HepG2 (cell line): ENCODE measurements around the gene OGT. TPM values are rescaled to one million over a fixed set of nuclear protein-coding genes. Genes with fewer than 3 reads are reported as not detected.

ENCODE experiments used
- ATAC-seq: fragments of 200-7000 bp; cut with Tn5 transposase; 3 replicates; pipeline ENCODE4 v1.9.1; 2020; ENCODE audit warnings: mild to moderate bottlenecking, moderate library complexity
- BruUV-seq: library from RNA; stranded (reverse); fragments of 400-500 nt; replicated peaks from 2 replicates; lab custom pipeline; 2021; lab: Mats Ljungman, UMichigan
- CTCF ChIA-PET: fragments of 300-600 bp; formaldehyde crosslinking; extraction: SDS; loops from one replicate; lab custom pipeline; 2021; ENCODE audit warnings: low total read pairs, inconsistent platforms, low intra/inter-chr PET ratio; lab: Yijun Ruan, JAX
- POLR2A ChIA-PET: fragments of 350-600 bp; sonication (Branson Sonifier 250); formaldehyde crosslinking; loops from one replicate; lab custom pipeline; 2020; ENCODE audit warnings: antibody characterized with exemption, inconsistent platforms; lab: Yijun Ruan, JAX
- DNase-seq: peaks from one replicate; pipeline ENCODE4 v3.0.0-alpha.2; 2015; ENCODE audit warnings: low spot score
- FAIRE-seq: peaks from 3 replicates; lab custom pipeline; 2011; peaks lifted over from hg19 to GRCh38; lab: Jason Lieb, UNC
- H2AFZ ChIP-seq: one replicate; pipeline ENCODE4 v1.6.1; 2011; ENCODE audit warnings: low read length, inconsistent platforms
- H3K27ac ChIP-seq: fragments of 300-600 bp; 3 replicates; pipeline ENCODE4 v1.8.0; 2011; ENCODE audit warnings: mixed run types, mild to moderate bottlenecking, mixed read lengths, low read length, inconsistent platforms; ENCODE audit not compliant: insufficient read depth; ENCODE audit errors: extremely low read length
- H3K27me3 ChIP-seq, 2 experiments: fragments of 200-600 bp in 1 of 2; 2 replicates in 1 of 2; 3 replicates in 1 of 2; pipeline versions ENCODE4 v1.6.0 to v1.8.0; 2011; ENCODE audit warnings: low read length in 2 of 2, mild to moderate bottlenecking in 2 of 2, moderate library complexity in 2 of 2, inconsistent platforms in 1 of 2; ENCODE audit not compliant: insufficient read depth in 2 of 2, control insufficient read depth in 1 of 2
- H3K36me3 ChIP-seq, 2 experiments: fragments of 200-600 bp in 1 of 2; replicated peaks in 1 of 2; 2 replicates in 1 of 2; 3 replicates in 1 of 2; pipeline versions ENCODE4 v1.5.1 to v1.8.0; 2011; ENCODE audit warnings: low read length in 2 of 2, inconsistent platforms in 1 of 2; ENCODE audit not compliant: insufficient read depth in 2 of 2, control insufficient read depth in 1 of 2
- H3K4me1 ChIP-seq: 2 replicates; pipeline ENCODE4 v1.5.1; 2012; ENCODE audit warnings: low read length, inconsistent platforms; ENCODE audit not compliant: insufficient read depth
- H3K4me2 ChIP-seq: 2 replicates; pipeline ENCODE4 v1.6.0; 2011; ENCODE audit warnings: low read depth, low read length, inconsistent platforms
- H3K4me3 ChIP-seq, 3 experiments: fragments of 200-600 bp in 1 of 3; sonication (generic), shearing (Covaris generic) in 1 of 3; replicated peaks in 1 of 3; 2 replicates each; pipeline ENCODE4 v1.5.1; 2011 to 2016; ENCODE audit warnings: low read length in 3 of 3, inconsistent platforms in 2 of 3, low read depth in 2 of 3, mild to moderate bottlenecking in 2 of 3, control low read depth in 1 of 3, mixed read lengths in 1 of 3; ENCODE audit not compliant: insufficient read depth in 1 of 3
- H3K79me2 ChIP-seq: one replicate; pipeline ENCODE4 v1.6.1; 2011; ENCODE audit warnings: low read length, inconsistent platforms; ENCODE audit not compliant: insufficient read depth
- H3K9ac ChIP-seq: 2 replicates; pipeline ENCODE4 v1.6.0; 2011; ENCODE audit warnings: mild to moderate bottlenecking, low read depth, low read length, inconsistent platforms; ENCODE audit not compliant: insufficient read depth
- H3K9me3 ChIP-seq: 2 replicates; pipeline ENCODE4 v1.5.1; 2012; ENCODE audit warnings: mild to moderate bottlenecking, low read length
- H4K20me1 ChIP-seq: 2 replicates; pipeline ENCODE4 v1.6.0; 2011; ENCODE audit warnings: inconsistent platforms, mild to moderate bottlenecking, low read length, moderate library complexity; ENCODE audit not compliant: insufficient read depth
- ELK4 ChIP-seq: sonication (generic); formaldehyde crosslinking; IDR thresholded peaks from 2 replicates; pipeline ENCODE4 v1.9.0; 2021; ENCODE audit warnings: missing genetic modification reagents, borderline replicate concordance
- IKZF1 ChIP-seq: fragments of 450-650 bp; IDR thresholded peaks from 2 replicates; pipeline ENCODE4 v1.7.1; 2016
- KDM5A ChIP-seq: fragments of 200-600 bp; sonication (generic); IDR thresholded peaks from 2 replicates; pipeline ENCODE4 v1.7.0; 2018; ENCODE audit warnings: antibody characterized with exemption, mild to moderate bottlenecking, low read length, borderline replicate concordance
- MXD3 ChIP-seq: IDR thresholded peaks from 2 replicates; pipeline ENCODE4 v1.6.1; 2016; ENCODE audit warnings: mild to moderate bottlenecking, missing biosample characterization, missing genetic modification reagents
- NFE2L2 ChIP-seq: fragments of 150-350 bp; IDR thresholded peaks from 2 replicates; pipeline ENCODE4 v1.6.1; 2014; ENCODE audit warnings: low read length
- POLR2AphosphoS5 ChIP-seq: IDR thresholded peaks from 2 replicates; pipeline ENCODE4 v1.6.1; 2012; ENCODE audit warnings: low read depth, low read length
- RAD51 ChIP-seq: fragments of 450-650 bp; IDR thresholded peaks from 2 replicates; pipeline ENCODE4 v1.6.1; 2016; ENCODE audit warnings: borderline replicate concordance
- TCF12 ChIP-seq, 2 experiments: fragments of 450-650 bp in 1 of 2; sonication (generic) in 1 of 2; formaldehyde crosslinking in 1 of 2; IDR thresholded peaks; 2 replicates each; pipeline versions ENCODE4 v1.6.1 to v1.8.0; 2017 to 2022; ENCODE audit warnings: antibody characterized with exemption in 1 of 2, mild to moderate bottlenecking in 1 of 2, missing genetic modification reagents in 1 of 2, moderate library complexity in 1 of 2
- ZBTB14 ChIP-seq: sonication (generic); formaldehyde crosslinking; IDR thresholded peaks from 2 replicates; pipeline ENCODE4 v1.4.0; 2020; ENCODE audit warnings: missing genetic modification reagents
- ZNF543 ChIP-seq: sonication (generic); formaldehyde crosslinking; IDR thresholded peaks from 2 replicates; pipeline ENCODE4 v1.4.0; 2020; ENCODE audit warnings: mild to moderate bottlenecking, missing genetic modification reagents
- ZNF552 ChIP-seq: sonication (generic); formaldehyde crosslinking; IDR thresholded peaks from 2 replicates; pipeline ENCODE4 v1.9.0; 2022; ENCODE audit warnings: missing genetic modification reagents, mild to moderate bottlenecking, borderline replicate concordance
- ZNF883 ChIP-seq: sonication (generic); formaldehyde crosslinking; IDR thresholded peaks from 2 replicates; pipeline ENCODE4 v1.5.1; 2020; ENCODE audit warnings: mild to moderate bottlenecking, missing genetic modification reagents; ENCODE audit errors: not compliant biosample characterization
- ZSCAN20 ChIP-seq: sonication (generic); formaldehyde crosslinking; IDR thresholded peaks from 2 replicates; pipeline ENCODE4 v1.4.0; 2020; ENCODE audit warnings: missing genetic modification reagents, mild to moderate bottlenecking, borderline replicate concordance
- WGBS: methylation state at CpG from one replicate; pipeline ENCODE4 v1.1.6; 2017; ENCODE audit warnings: low lambda C conversion rate; 5-methylcytosine and 5-hydroxymethylcytosine counted together
- in situ Hi-C: cut with HindIII; loops from 2 replicates; pipeline ENCODE4 v1.10.0; 2017; ENCODE audit warnings: low pct_unique_long_range_greater_than_20kb; ENCODE audit not compliant: extremely low pct_ligation_motif_present
- intact Hi-C: fragments of 100-400 bp; cut with micrococcal nuclease; formaldehyde crosslinking; loops from one replicate; pipeline ENCODE4 v1.10.0; 2022; ENCODE audit not compliant: unreplicated experiment
- polyA plus RNA-seq, 8 experiments: library from polyadenylated mRNA; depleted of rRNA in 3 of 8; stranded (reverse) in 7 of 8; unstranded in 1 of 8; fragments of >200 nt; fragmentation: Illumina TruSeq in 4 of 8; extraction: Trizol in 4 of 8; gene quantifications; 2 replicates each; pipeline versions ENCODE4 v1.2.1 to v1.2.3, GENCODE V29; 2011 to 2016; ENCODE audit warnings: low read depth in 4 of 8, missing spikeins in 1 of 8, mixed read lengths in 1 of 8; ENCODE audit not compliant: insufficient read depth in 1 of 8
- total RNA-seq, 5 experiments: library from RNA; depleted of rRNA; stranded (reverse); fragments of >200 nt; fragmentation: Illumina TruSeq; extraction: Trizol; gene quantifications; 2 replicates each; pipeline ENCODE4 v1.2.3, GENCODE V29; 2016; ENCODE audit warnings: low read depth in 1 of 5
- TF ChIP-seq, protein P1 (sequence below): sonication (generic); formaldehyde crosslinking; IDR thresholded peaks from 2 replicates; pipeline ENCODE4 v1.5.0; 2020; ENCODE audit warnings: mild to moderate bottlenecking, missing genetic modification reagents
- TF ChIP-seq, protein P2 (sequence below): sonication (generic); formaldehyde crosslinking; IDR thresholded peaks from 2 replicates; pipeline ENCODE4 v1.9.0; 2022; ENCODE audit warnings: low read depth, missing genetic modification reagents

The OGT gene
- total and polyA plus RNA-seq, 2 of the 13 experiments (the other 11 are each of a cell fraction or from before 2014, with no cell fraction given) = 71.7 to 463 TPM

DNA sequence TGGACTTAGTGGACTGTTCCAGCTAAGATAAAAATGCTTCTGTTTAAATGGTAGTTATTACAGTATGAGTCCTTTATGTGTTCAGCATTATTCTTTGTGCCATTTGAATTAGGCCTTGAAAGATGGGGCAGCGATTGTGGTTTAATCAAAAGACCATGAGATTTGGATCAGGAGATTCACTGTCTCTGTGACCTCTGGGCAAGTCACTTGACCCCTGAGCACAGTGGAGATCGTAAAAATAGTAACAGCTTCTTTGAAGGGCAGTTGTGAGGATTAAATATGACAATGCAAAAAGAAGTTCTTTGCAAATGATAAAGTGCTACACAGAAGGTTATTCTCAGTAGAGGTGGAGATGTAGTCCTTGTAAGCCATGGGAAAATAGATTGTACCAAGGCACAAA lies 74.6 kb downstream of the OGT start:
- Histone ChIP-seq H4K20me1 (no peaks in the 10 kb centered on the region), H3K79me2 (no peaks in the 10 kb centered on the region), H3K9me3 (no peaks in the 10 kb centered on the region), H2AFZ (no peak overlapping the region), H3K27ac (no peak overlapping the region), H3K9ac (no peak overlapping the region), H3K27me3 (no peaks in the 10 kb centered on the region), H3K36me3 (no peaks in the 10 kb centered on the region), H3K4me1 (no peaks in the 10 kb centered on the region), H3K4me3 (no peak overlapping the region), H3K4me2 (no peak overlapping the region)
- WGBS = 92% methylated on average over 2 of the region's 2 CpGs
- DNase-seq = no peak
- ChIA-PET CTCF (no interaction called here), POLR2A (no interaction called here)
- in situ Hi-C loops (no loop called here), intact Hi-C loops (no loop called here)
- no TSS peak for BruUV-seq
- no peak for FAIRE-seq
- no peak for ATAC-seq
- TF ChIP-seq MXD3 (CRISPR knock-in tag) (no peak), ELK4 (CRISPR knock-in tag) (no peak), ZSCAN20 (CRISPR knock-in tag) (no peak), POLR2AphosphoS5 (no peak), KDM5A (no peak), RAD51 (no peak), NFE2L2 (no peak), ZBTB14 (CRISPR knock-in tag) (no peak), ZNF883 (CRISPR knock-in tag) (no peak), IKZF1 (no peak), ZNF543 (CRISPR knock-in tag) (no peak), ZNF552 (CRISPR knock-in tag) (no peak), TCF12 (IDR thresholded peaks at IDR 0.05) (no peak), TCF12 (CRISPR knock-in tag; IDR thresholded peaks at IDR 0.05) (no peak)
- TF ChIP-seq, protein P1, sequence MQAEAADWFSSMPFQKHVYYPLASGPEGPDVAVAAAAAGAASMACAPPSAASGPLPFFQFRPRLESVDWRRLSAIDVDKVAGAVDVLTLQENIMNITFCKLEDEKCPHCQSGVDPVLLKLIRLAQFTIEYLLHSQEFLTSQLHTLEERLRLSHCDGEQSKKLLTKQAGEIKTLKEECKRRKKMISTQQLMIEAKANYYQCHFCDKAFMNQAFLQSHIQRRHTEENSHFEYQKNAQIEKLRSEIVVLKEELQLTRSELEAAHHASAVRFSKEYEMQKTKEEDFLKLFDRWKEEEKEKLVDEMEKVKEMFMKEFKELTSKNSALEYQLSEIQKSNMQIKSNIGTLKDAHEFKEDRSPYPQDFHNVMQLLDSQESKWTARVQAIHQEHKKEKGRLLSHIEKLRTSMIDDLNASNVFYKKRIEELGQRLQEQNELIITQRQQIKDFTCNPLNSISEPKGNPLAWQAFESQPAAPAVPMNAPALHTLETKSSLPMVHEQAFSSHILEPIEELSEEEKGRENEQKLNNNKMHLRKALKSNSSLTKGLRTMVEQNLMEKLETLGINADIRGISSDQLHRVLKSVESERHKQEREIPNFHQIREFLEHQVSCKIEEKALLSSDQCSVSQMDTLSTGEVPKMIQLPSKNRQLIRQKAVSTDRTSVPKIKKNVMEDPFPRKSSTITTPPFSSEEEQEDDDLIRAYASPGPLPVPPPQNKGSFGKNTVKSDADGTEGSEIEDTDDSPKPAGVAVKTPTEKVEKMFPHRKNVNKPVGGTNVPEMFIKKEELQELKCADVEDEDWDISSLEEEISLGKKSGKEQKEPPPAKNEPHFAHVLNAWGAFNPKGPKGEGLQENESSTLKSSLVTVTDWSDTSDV = no peak
- TF ChIP-seq, protein P2, sequence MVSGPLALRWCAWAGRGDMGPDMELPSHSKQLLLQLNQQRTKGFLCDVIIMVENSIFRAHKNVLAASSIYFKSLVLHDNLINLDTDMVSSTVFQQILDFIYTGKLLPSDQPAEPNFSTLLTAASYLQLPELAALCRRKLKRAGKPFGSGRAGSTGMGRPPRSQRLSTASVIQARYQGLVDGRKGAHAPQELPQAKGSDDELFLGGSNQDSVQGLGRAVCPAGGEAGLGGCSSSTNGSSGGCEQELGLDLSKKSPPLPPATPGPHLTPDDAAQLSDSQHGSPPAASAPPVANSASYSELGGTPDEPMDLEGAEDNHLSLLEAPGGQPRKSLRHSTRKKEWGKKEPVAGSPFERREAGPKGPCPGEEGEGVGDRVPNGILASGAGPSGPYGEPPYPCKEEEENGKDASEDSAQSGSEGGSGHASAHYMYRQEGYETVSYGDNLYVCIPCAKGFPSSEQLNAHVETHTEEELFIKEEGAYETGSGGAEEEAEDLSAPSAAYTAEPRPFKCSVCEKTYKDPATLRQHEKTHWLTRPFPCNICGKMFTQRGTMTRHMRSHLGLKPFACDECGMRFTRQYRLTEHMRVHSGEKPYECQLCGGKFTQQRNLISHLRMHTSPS (CRISPR knock-in tag) = no peak
- TF ChIP-seq, all 625 proteins: peak for 0
